Upper lobe of left lung (tissue), 6 donors: ENCODE measurements around the gene FILIP1L. TPM values are rescaled to one million over a fixed set of nuclear protein-coding genes. Genes with fewer than 3 reads are reported as not detected.
A peak's percentile ranks its signal among the peaks of the same experiment; 100 is the strongest.
"Not testable (repeated sequence)": the region's sequence is repeated elsewhere in the genome, so short reads cannot be mapped to it uniquely, and the experiment has no call there.

ENCODE experiments used
- ATAC-seq, 2 donors: fragments of 200-7000 bp; cut with Tn5 transposase; one replicate each; pipeline ENCODE4 v1.9.1; 2022; ENCODE audit warnings: mild to moderate bottlenecking in 2 of 2, moderate library complexity in 2 of 2; ENCODE audit not compliant: low FRiP score in 2 of 2
- DNase-seq, 2 donors: peaks; one replicate each; pipeline ENCODE4 v3.0.0-alpha.2; 2019 to 2020
- H3K27ac ChIP-seq, 4 donors: fragments of 200-600 bp; sonication (generic); one replicate each; pipeline ENCODE4 v1.5.1; 2016 to 2019
- H3K27me3 ChIP-seq, 4 donors: fragments of 200-600 bp; sonication (generic); one replicate each; pipeline ENCODE4 v1.5.1; 2017 to 2019
- H3K36me3 ChIP-seq, 4 donors: fragments of 200-600 bp; sonication (generic); one replicate each; pipeline ENCODE4 v1.5.1; 2016 to 2019
- H3K4me1 ChIP-seq, 4 donors: fragments of 200-600 bp; sonication (generic); one replicate each; pipeline ENCODE4 v1.5.1; 2018 to 2019
- H3K4me3 ChIP-seq, 4 donors: fragments of 200-600 bp; sonication (generic); one replicate each; pipeline ENCODE4 v1.5.1; 2017 to 2019; ENCODE audit warnings: mild to moderate bottlenecking in 2 of 4, moderate library complexity in 1 of 4
- H3K9me3 ChIP-seq, 4 donors: fragments of 200-600 bp; sonication (generic); one replicate each; pipeline ENCODE4 v1.5.1; 2018 to 2019
- EP300 ChIP-seq, 4 donors: sonication (generic); formaldehyde crosslinking; IDR thresholded peaks; one replicate each; pipeline ENCODE4 v1.5.1; 2017; ENCODE audit warnings: antibody characterized with exemption in 4 of 4, control low read depth in 2 of 4
- POLR2A ChIP-seq, 4 donors: fragments of 450-650 bp; IDR thresholded peaks; one replicate each; pipeline ENCODE4 v1.5.1; 2016 to 2017; ENCODE audit warnings: antibody characterized with exemption in 4 of 4, mild to moderate bottlenecking in 2 of 4
- POLR2AphosphoS5 ChIP-seq, 2 donors: sonication (generic); formaldehyde crosslinking; IDR thresholded peaks; one replicate each; pipeline ENCODE4 v1.5.1; 2017; ENCODE audit warnings: antibody characterized with exemption in 2 of 2
- WGBS, 2 donors: methylation state at CpG; one replicate each; pipeline ENCODE4 v1.1.5; 2017 to 2018; 5-methylcytosine and 5-hydroxymethylcytosine counted together
- total RNA-seq, 6 donors: library from RNA; depleted of rRNA in 4 of 6; stranded (reverse); fragments of >200 nt in 4 of 6; gene quantifications; one replicate each; pipeline versions ENCODE4 v1.1.0 to v1.2.1, GENCODE V29; 2016 to 2021
- TF ChIP-seq, protein P1 (sequence below), 6 experiments: fragments of 450-650 bp in 4 of 6; fragments of 200-600 bp in 2 of 6; sonication (generic) in 2 of 6; IDR thresholded peaks; one replicate each; pipeline ENCODE4 v1.5.1; 2016 to 2019; ENCODE audit warnings: antibody characterized with exemption in 6 of 6
- donor health status: DM: no; HTN: no; CAD: no; lungs with moderate emphysema.
- donor health status: DM: no; HTN: yes; CAD: no; lungs with severe emphysema.

The FILIP1L gene
- total RNA-seq, 6 donors from 2014 or later, result 19.4 to 38.2 (median 25.9) TPM

DNA sequence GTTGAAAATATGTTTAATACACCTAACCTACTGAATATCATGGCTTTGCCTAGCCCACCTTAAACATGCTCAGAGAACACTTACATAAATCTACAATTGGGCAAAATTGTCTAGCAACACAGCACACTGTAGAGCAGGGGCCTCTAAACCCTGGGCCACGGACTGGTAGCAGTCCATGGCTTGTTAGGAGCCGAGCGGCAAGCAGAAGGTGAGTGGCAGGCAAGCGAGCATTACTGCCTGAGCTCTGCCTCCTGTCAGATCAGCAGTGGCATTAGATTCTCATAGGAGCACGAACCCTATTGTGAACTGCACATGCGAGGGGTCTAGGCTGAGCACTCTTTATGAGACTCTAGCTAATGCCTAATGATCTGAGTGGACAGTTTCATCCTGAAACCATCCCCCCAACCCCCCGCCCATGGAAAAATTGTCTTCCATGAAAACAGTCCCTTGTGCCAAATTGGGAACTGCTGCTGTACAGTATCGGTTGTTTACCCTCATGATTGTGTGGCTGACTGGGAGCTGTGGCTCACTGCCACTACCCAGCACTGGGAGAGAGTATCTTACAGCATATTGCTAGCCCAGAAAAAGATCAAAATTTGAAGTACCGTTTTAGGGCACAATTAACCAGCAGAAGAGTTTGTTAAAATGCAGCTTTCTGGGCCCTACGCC lies 270.6 kb downstream of the FILIP1L start:
- H3K4me1 ChIP-seq, result peaks cover 14 to 31% (median 14%) of the 10 kb centered on the region in 4 donors
- WGBS, 2 donors, result 59 to 66% methylated on average over 4 to 10 of the region's 10 CpGs
- ATAC-seq (peak; percentile 3 to 30), DNase-seq (no peak)
- H3K27me3 ChIP-seq, result no peaks in the 10 kb centered on the region
- H3K9me3 ChIP-seq, result no peaks in the 10 kb centered on the region
- TF ChIP-seq, protein P1, sequence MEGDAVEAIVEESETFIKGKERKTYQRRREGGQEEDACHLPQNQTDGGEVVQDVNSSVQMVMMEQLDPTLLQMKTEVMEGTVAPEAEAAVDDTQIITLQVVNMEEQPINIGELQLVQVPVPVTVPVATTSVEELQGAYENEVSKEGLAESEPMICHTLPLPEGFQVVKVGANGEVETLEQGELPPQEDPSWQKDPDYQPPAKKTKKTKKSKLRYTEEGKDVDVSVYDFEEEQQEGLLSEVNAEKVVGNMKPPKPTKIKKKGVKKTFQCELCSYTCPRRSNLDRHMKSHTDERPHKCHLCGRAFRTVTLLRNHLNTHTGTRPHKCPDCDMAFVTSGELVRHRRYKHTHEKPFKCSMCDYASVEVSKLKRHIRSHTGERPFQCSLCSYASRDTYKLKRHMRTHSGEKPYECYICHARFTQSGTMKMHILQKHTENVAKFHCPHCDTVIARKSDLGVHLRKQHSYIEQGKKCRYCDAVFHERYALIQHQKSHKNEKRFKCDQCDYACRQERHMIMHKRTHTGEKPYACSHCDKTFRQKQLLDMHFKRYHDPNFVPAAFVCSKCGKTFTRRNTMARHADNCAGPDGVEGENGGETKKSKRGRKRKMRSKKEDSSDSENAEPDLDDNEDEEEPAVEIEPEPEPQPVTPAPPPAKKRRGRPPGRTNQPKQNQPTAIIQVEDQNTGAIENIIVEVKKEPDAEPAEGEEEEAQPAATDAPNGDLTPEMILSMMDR (IDR thresholded peaks at IDR 0.05), result no peak
- no peak for TF ChIP-seq EP300 (IDR thresholded peaks at IDR 0.05)
- no peak for TF ChIP-seq POLR2A (IDR thresholded peaks at IDR 0.05)
- no peak for TF ChIP-seq POLR2AphosphoS5 (IDR thresholded peaks at IDR 0.05)
- no peaks in the 10 kb centered on the region for H3K36me3 ChIP-seq
- H3K4me3 ChIP-seq, result no peak overlapping the region
- peak overlapping the region; percentile 9 to 71 (median 53) for H3K27ac ChIP-seq

DNA sequence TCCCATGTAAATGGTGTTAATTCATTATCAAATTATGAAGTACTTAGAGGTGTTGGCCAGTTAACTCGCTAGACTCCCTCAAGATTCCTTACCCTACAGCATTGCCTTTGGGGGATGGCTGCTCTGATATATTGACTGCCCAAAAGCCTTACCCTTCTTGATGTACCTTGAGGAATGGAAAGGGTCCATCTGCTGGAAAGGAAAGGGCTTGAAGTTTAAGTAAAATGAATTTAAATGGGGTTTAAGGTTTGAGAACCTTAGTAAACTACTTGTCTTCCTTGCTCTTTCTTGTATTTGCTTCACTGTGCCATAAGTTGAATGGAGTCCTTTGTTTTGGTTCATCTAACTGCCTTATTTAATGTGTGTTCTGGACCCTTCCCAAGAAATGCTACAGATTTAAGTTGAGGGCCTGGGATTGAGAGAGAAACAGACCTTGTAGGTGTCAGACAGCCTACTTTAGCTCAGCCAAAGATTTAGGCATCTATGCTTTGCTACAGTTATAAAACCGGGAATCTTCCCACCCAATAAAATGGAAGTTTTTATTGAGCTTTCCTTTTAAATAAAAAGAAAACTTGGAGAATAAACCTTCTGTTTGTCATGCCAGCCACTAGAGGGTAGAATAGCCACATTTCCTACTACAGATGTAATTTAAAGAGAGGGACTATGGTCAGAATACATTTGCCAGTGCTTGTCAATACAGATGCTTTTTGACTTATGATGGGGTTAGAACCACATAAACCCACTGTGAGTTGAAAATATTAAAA lies 271.3 kb downstream of the FILIP1L start:
- WGBS, 2 donors, result 31 to 41% methylated on average over 2 of the region's 2 CpGs
- H3K4me1 ChIP-seq, result peaks cover 14 to 31% (median 14%) of the 10 kb centered on the region in 4 donors
- ATAC-seq, result peak; percentile 49 to 75
- H3K27me3 ChIP-seq, result no peaks in the 10 kb centered on the region
- H3K9me3 ChIP-seq, result no peaks in the 10 kb centered on the region
- H3K27ac ChIP-seq, result peak overlapping the region; percentile 9 to 71 (median 53)
- no peaks in the 10 kb centered on the region for H3K36me3 ChIP-seq
- H3K4me3 ChIP-seq, result no peak overlapping the region
- no peak for DNase-seq
- TF ChIP-seq, protein P1 (IDR thresholded peaks at IDR 0.05), result peak; percentile 34 to 69 (median 56)
- TF ChIP-seq POLR2A (IDR thresholded peaks at IDR 0.05), result no peak

DNA sequence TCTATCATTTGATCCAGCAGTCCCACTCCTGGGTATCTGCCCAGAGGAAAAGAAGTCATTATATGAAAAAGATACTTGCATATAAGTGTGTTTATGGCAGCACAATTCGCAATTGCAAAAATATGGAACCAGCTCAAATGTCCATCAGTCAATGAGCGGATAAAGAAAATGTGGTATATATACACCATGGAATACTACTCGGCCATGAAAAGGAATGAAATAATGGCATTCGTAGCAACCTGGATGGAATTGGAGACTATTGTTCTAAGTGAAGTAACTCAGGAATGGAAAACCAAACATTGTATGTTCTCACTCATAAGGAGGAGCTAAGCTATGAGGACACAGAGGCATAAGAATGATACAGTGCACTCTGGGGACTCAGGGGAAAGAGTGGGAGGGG lies 272.4 kb downstream of the FILIP1L start:
- H3K4me1 ChIP-seq, result peaks cover 13 to 31% (median 14%) of the 10 kb centered on the region in 4 donors
- ATAC-seq, H3K36me3 ChIP-seq, H3K4me3 ChIP-seq, H3K9me3 ChIP-seq, H3K27ac ChIP-seq, H3K27me3 ChIP-seq, DNase-seq: not testable (repeated sequence)
- 95% methylated on average over 4 of the region's 4 CpGs for WGBS, 2 donors

DNA sequence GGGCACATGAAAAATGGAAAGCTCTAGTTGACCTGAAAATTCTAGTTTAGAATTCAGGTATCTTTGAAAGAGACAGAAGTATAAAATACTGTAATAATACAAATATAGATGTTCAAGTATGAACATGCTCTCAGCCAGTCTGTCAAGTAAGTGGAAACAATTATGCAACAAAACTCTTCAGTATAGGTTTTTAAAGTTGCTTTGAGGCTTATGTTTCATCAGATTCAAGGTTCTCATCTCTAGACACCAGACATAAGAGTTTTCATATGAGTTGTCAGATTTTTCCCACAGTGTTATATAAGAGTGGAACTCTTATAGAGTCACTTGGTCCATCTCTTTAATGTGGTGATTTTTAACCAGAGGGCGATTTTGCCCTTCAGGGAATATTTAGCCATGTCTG lies 274.7 kb downstream of the FILIP1L start:
- Histone ChIP-seq H3K9me3 (no peaks in the 10 kb centered on the region), H3K36me3 (no peaks in the 10 kb centered on the region), H3K27me3 (no peaks in the 10 kb centered on the region), H3K4me3 (no peak overlapping the region), H3K4me1 (peaks cover 0 to 17% (median 6%) of the 10 kb centered on the region in 4 donors), H3K27ac (no peak overlapping the region)
- WGBS, 2 donors, result 77 to 93% methylated on average over 1 of the region's 1 CpG
- DNase-seq (no peak), ATAC-seq (no peak)
- TF ChIP-seq POLR2A (IDR thresholded peaks at IDR 0.05) (no peak), POLR2AphosphoS5 (IDR thresholded peaks at IDR 0.05) (no peak), EP300 (IDR thresholded peaks at IDR 0.05) (no peak)
- TF ChIP-seq, protein P1 (IDR thresholded peaks at IDR 0.05), result no peak

DNA sequence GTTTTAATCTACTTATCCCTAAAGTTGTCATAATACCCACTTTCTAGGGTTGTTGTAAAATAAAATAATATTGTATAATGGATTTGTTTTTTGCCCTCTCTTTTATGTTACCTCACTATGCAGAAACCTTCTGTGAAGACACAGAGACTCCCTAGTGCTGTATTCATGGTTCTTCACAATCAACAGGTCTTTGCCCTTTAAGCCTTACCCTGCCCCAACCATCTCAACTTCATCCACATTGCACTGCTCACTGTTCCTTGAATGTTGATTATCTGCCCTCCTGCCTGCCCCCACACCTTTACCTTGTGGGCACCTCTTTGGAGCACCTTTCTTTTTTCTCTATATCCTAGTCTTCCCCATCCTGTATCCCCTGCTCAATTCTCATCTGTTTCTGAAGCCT lies 275.5 kb downstream of the FILIP1L start:
- no peaks in the 10 kb centered on the region for H3K27me3 ChIP-seq
- H3K9me3 ChIP-seq, result no peaks in the 10 kb centered on the region
- DNase-seq, result no peak
- no peak for ATAC-seq
- no peak overlapping the region for H3K4me3 ChIP-seq
- H3K36me3 ChIP-seq, result no peaks in the 10 kb centered on the region
- no peak overlapping the region for H3K27ac ChIP-seq
- TF ChIP-seq POLR2AphosphoS5 (IDR thresholded peaks at IDR 0.05) (no peak), POLR2A (IDR thresholded peaks at IDR 0.05) (no peak), EP300 (IDR thresholded peaks at IDR 0.05) (no peak)
- TF ChIP-seq, protein P1 (IDR thresholded peaks at IDR 0.05), result no peak
- H3K4me1 ChIP-seq, result peaks cover 0 to 14% (median 5%) of the 10 kb centered on the region in 4 donors
